HCT116 (cell line): ENCODE measurements around the gene IGIP.

Experiments
- CEBPB ChIP-seq: IDR thresholded peaks from 2 replicates; pipeline ENCODE4 v1.6.1; 2012; ENCODE audit warnings: low read depth
- CTCF ChIP-seq, 3 experiments: fragments of 200-600 bp in 1 of 3; sonication (generic) in 1 of 3; IDR thresholded peaks in 2 of 3; conservative IDR thresholded peaks in 1 of 3; 2 replicates each; pipeline ENCODE4 v1.5.1; 2012 to 2017; ENCODE audit warnings: low read depth in 2 of 3, low read length in 2 of 3, antibody characterized with exemption in 1 of 3, borderline replicate concordance in 1 of 3, control low read depth in 1 of 3, mild to moderate bottlenecking in 1 of 3, mixed read lengths in 1 of 3, mixed run types in 1 of 3, moderate library complexity in 1 of 3; ENCODE audit not compliant: insufficient read depth in 1 of 3
- EGR1 ChIP-seq: IDR thresholded peaks from 2 replicates; pipeline ENCODE4 v1.6.1; 2012; ENCODE audit warnings: low read depth
- EZH2 ChIP-seq: fragments of 200-600 bp; sonication (generic); IDR thresholded peaks from 2 replicates; pipeline ENCODE4 v1.6.1; 2017; ENCODE audit warnings: antibody characterized with exemption, mixed run types
- JUND ChIP-seq: IDR thresholded peaks from 2 replicates; pipeline ENCODE4 v1.6.1; 2012
- POLR2A ChIP-seq: IDR thresholded peaks from 2 replicates; pipeline ENCODE4 v1.7.0; 2011; ENCODE audit warnings: borderline replicate concordance; ENCODE audit not compliant: insufficient read depth, insufficient read length; ENCODE audit errors: extremely low read depth
- POLR2AphosphoS5 ChIP-seq: IDR thresholded peaks from 2 replicates; pipeline ENCODE4 v1.6.1; 2011; ENCODE audit warnings: mild to moderate bottlenecking, low read depth, low read length, moderate library complexity
- RAD21 ChIP-seq: IDR thresholded peaks from 2 replicates; pipeline ENCODE4 v1.6.1; 2012; ENCODE audit warnings: low read depth, mild to moderate bottlenecking
- REST ChIP-seq: IDR thresholded peaks from 2 replicates; pipeline ENCODE4 v1.6.1; 2012; ENCODE audit warnings: low read depth
- TCF7L2 ChIP-seq: IDR thresholded peaks from 2 replicates; pipeline ENCODE4 v1.7.0; 2011; ENCODE audit warnings: borderline replicate concordance, inconsistent platforms; ENCODE audit not compliant: insufficient read depth, insufficient read length; ENCODE audit errors: extremely low read depth
- YY1 ChIP-seq: IDR thresholded peaks from 2 replicates; pipeline ENCODE4 v1.6.1; 2011; ENCODE audit warnings: low read length, low read depth, moderate library complexity, mild to moderate bottlenecking; ENCODE audit not compliant: insufficient replicate concordance; ENCODE audit errors: extremely low read depth
- ZBTB33 ChIP-seq: IDR thresholded peaks from 2 replicates; pipeline ENCODE4 v1.6.1; 2011; ENCODE audit warnings: mild to moderate bottlenecking, low read length, moderate library complexity; ENCODE audit not compliant: insufficient replicate concordance; ENCODE audit errors: extremely low read depth
- ZFX ChIP-seq: fragments of 450-650 bp; IDR thresholded peaks from 2 replicates; pipeline ENCODE4 v1.6.1; 2017

- TF ChIP-seq REST (no peak), CTCF (IDR thresholded peaks at IDR 0.05 in 2 of 3, conservative IDR thresholded peaks at IDR 0.05 in 1 of 3; ENCODE audit: borderline replicate concordance in 1 of 3, insufficient read depth in 1 of 3, low read depth in 2 of 3, low read length in 2 of 3) (no peak), POLR2A (no peak), POLR2AphosphoS5 (no peak), CEBPB (no peak), JUND (no peak), TCF7L2 (no peak), YY1 (no peak), EZH2 (no peak), ZFX (no peak), ZBTB33 (no peak), RAD21 (no peak), EGR1 (no peak)
Observed at GRCh38 chr5:140106805-140107311, 18.9 kb upstream of the IGIP start.
